ENCODE measurements around the gene AGER.

GRCh38 chr6:32168807-32169591 is 15.1 kb downstream of the AGER start:
- no peak for TF ChIP-seq ETV6 (IDR thresholded peaks at IDR 0.05; ENCODE audit: borderline replicate concordance in 1 of 2, low read depth in 2 of 2, low read length in 1 of 2)
- TF ChIP-seq ETV6 (CRISPR knock-in tag; IDR thresholded peaks at IDR 0.05; ENCODE audit: borderline replicate concordance) = no peak
- peak in 2 of 3 experiments; percentile 11 to 24; a peak in 3 of 6 replicates for TF ChIP-seq CTCF (IDR thresholded peaks at IDR 0.05 in 2 of 3, conservative IDR thresholded peaks at IDR 0.05 in 1 of 3; ENCODE audit: insufficient read depth in 2 of 3, low read depth in 1 of 3, low read length in 3 of 3)
- TF ChIP-seq, protein P1, sequence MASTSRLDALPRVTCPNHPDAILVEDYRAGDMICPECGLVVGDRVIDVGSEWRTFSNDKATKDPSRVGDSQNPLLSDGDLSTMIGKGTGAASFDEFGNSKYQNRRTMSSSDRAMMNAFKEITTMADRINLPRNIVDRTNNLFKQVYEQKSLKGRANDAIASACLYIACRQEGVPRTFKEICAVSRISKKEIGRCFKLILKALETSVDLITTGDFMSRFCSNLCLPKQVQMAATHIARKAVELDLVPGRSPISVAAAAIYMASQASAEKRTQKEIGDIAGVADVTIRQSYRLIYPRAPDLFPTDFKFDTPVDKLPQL (IDR thresholded peaks at IDR 0.05; ENCODE audit: extremely low read depth, insufficient read length) = no peak
